OCI-LY1 (cell line): ENCODE results near the gene SERPINB13.

Experiments
- H2AFZ ChIP-seq: fragments of 200-600 bp; sonication (generic), shearing (Covaris generic); 2 replicates; pipeline ENCODE4 v1.6.0; 2014; ENCODE audit warnings: antibody characterized with exemption, mild to moderate bottlenecking, low read length
- H3F3A ChIP-seq: fragments of 200-600 bp; sonication (generic), shearing (Covaris generic); 2 replicates; pipeline ENCODE4 v1.6.0; 2014; ENCODE audit warnings: mild to moderate bottlenecking, antibody characterized with exemption, low read length, moderate library complexity; ENCODE audit not compliant: insufficient read depth
- H3K27ac ChIP-seq: fragments of 200-600 bp; sonication (generic); 2 replicates; pipeline ENCODE4 v1.5.1; 2014; ENCODE audit warnings: low read length, mixed run types, mild to moderate bottlenecking, low read depth; ENCODE audit not compliant: poor library complexity, severe bottlenecking
- H3K27me3 ChIP-seq: fragments of 200-600 bp; sonication (generic); 2 replicates; pipeline ENCODE4 v1.6.0; 2014; ENCODE audit warnings: antibody characterized with exemption, mild to moderate bottlenecking, low read length, moderate library complexity; ENCODE audit not compliant: insufficient read depth
- H3K36me3 ChIP-seq: fragments of 200-600 bp; sonication (generic); 2 replicates; pipeline ENCODE4 v1.6.1; 2014; ENCODE audit warnings: mild to moderate bottlenecking, antibody characterized with exemption, low read length, moderate library complexity, mixed read lengths; ENCODE audit not compliant: insufficient read depth
- H3K4me1 ChIP-seq: fragments of 200-600 bp; sonication (generic); 2 replicates; pipeline ENCODE4 v1.5.1; 2014; ENCODE audit warnings: mild to moderate bottlenecking, low read length, moderate library complexity; ENCODE audit not compliant: insufficient read depth, severe bottlenecking
- H3K4me2 ChIP-seq: fragments of 200-600 bp; sonication (generic), shearing (Covaris generic); 2 replicates; pipeline ENCODE4 v1.6.1; 2014; ENCODE audit warnings: low read length
- H3K4me3 ChIP-seq: fragments of 200-600 bp; sonication (generic); 2 replicates; pipeline ENCODE4 v1.5.1; 2014; ENCODE audit warnings: low read length, low read depth, mild to moderate bottlenecking, mixed read lengths; ENCODE audit not compliant: poor library complexity, severe bottlenecking
- H3K79me2 ChIP-seq: fragments of 200-600 bp; shearing (Covaris generic); 2 replicates; pipeline ENCODE4 v1.6.1; 2016; ENCODE audit warnings: mixed run types, low read length, mixed read lengths; ENCODE audit not compliant: insufficient read depth
- H3K9ac ChIP-seq: fragments of 200-600 bp; sonication (generic), shearing (Covaris generic); 2 replicates; pipeline ENCODE4 v1.6.1; 2014; ENCODE audit warnings: mild to moderate bottlenecking, low read length, mixed read lengths
- H3K9me2 ChIP-seq: fragments of 200-600 bp; sonication (generic), shearing (Covaris generic); 2 replicates; pipeline ENCODE4 v1.6.1; 2014; ENCODE audit warnings: low read depth, mild to moderate bottlenecking, low read length, mixed read lengths
- H3K9me3 ChIP-seq: fragments of 200-600 bp; shearing (Covaris generic); 2 replicates; pipeline ENCODE4 v1.6.1; 2014; ENCODE audit warnings: low read length, mixed read lengths
- H4K20me1 ChIP-seq: fragments of 200-600 bp; sonication (generic), shearing (Covaris generic); 2 replicates; pipeline ENCODE4 v1.6.0; 2016; ENCODE audit warnings: mild to moderate bottlenecking, low read length; ENCODE audit not compliant: insufficient read depth
- EZH2 ChIP-seq: fragments of 200-600 bp; sonication (generic), shearing (Covaris generic); IDR thresholded peaks from 2 replicates; pipeline ENCODE4 v1.8.0; 2017; ENCODE audit warnings: borderline replicate concordance, mixed run types, mild to moderate bottlenecking, antibody characterized with exemption, low read length, moderate library complexity, mixed read lengths
- TF ChIP-seq, protein P1 (sequence below): fragments of 200-600 bp; sonication (generic), shearing (Covaris generic); IDR thresholded peaks from 2 replicates; pipeline ENCODE4 v1.5.1; 2017; ENCODE audit warnings: mild to moderate bottlenecking, antibody characterized with exemption, low read length, moderate library complexity, mixed read lengths

SERPINB13 gene

DNA sequence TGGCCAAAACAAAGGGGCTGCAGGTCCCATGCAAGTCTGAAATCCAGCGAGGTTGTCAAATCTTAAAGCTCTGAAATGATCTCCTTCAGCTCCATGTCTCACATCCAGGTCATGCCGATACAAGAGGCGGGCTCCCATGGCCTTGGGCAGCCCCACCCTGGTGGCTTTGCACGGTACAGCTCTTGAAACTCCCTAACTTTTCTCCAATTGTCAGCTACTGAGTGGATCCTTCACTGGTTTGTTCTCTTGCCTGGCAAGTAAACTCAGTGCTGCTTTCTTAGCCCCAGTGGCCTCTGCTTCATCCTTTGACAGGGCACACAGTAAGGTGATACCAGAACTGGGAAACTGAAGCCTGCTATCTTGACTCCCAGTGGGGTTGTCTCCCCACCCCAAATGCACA lies 26.3 kb downstream of the SERPINB13 start:
- 0 out of 2 replicates have a peak, but pooled peaks cover 6% of the 10 kb centered on the region for H3K27me3 ChIP-seq
- no peak overlapping the region for H3K9ac ChIP-seq
- no peaks in the 10 kb centered on the region for H3K79me2 ChIP-seq
- no peaks in the 10 kb centered on the region for H3K36me3 ChIP-seq
- no peak for TF ChIP-seq EZH2
- TF ChIP-seq, protein P1, sequence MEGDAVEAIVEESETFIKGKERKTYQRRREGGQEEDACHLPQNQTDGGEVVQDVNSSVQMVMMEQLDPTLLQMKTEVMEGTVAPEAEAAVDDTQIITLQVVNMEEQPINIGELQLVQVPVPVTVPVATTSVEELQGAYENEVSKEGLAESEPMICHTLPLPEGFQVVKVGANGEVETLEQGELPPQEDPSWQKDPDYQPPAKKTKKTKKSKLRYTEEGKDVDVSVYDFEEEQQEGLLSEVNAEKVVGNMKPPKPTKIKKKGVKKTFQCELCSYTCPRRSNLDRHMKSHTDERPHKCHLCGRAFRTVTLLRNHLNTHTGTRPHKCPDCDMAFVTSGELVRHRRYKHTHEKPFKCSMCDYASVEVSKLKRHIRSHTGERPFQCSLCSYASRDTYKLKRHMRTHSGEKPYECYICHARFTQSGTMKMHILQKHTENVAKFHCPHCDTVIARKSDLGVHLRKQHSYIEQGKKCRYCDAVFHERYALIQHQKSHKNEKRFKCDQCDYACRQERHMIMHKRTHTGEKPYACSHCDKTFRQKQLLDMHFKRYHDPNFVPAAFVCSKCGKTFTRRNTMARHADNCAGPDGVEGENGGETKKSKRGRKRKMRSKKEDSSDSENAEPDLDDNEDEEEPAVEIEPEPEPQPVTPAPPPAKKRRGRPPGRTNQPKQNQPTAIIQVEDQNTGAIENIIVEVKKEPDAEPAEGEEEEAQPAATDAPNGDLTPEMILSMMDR, result no peak
- H3K4me2 ChIP-seq, result no peak overlapping the region
- H4K20me1 ChIP-seq, result no peaks in the 10 kb centered on the region
- H3K9me2 ChIP-seq, result no peaks in the 10 kb centered on the region
- no peak overlapping the region for H3K4me3 ChIP-seq
- H2AFZ ChIP-seq, result no peak overlapping the region
- no peaks in the 10 kb centered on the region for H3K4me1 ChIP-seq
- H3K27ac ChIP-seq, result no peak overlapping the region
- H3F3A ChIP-seq, result no peaks in the 10 kb centered on the region
- H3K9me3 ChIP-seq, result no peaks in the 10 kb centered on the region

DNA sequence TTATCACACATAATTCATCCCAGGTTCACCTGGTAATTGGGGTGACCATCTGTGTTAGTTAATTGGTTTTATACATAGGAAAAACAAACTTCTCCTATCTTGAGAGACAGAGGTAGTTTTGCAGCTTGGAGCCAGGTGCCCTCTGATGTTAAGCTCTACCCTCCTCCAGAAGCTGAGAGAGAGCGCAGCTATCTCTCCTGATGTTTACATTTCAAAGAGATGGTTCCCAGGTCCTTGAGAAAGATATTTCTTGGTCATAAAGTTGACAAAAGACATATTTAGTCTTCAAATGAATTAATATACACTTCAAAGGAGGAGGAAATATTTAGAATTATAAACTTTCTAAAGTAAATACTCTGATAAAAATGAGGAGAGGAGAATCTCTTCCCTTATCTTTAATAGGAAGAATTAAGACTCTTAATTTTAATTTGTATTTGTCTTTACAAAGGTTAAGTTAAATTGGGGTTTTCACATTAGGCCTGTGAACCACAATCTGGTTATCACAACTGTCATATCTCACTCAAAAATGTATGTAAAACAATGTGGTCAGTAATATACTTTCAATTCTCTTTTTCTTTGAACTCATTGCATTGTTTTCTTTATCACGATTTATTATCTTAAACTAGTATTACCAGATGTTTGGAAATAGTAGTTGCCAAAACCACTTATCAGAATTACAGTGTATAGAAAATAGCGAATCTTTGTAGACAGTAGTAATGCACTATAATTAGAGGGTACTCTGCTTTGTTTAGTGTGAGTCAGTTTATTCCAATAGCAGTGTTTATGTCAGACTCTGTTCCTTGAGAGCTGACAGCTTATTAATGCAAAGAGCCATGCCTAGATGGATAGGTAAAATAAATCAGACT lies 30.1 kb downstream of the SERPINB13 start:
- no peaks in the 10 kb centered on the region for H3F3A ChIP-seq
- 0 out of 2 replicates have a peak, but pooled peaks cover 6% of the 10 kb centered on the region for H3K27me3 ChIP-seq
- H3K4me1 ChIP-seq, result no peaks in the 10 kb centered on the region
- no peaks in the 10 kb centered on the region for H3K9me2 ChIP-seq
- H4K20me1 ChIP-seq, result no peaks in the 10 kb centered on the region
- no peak overlapping the region for H3K9ac ChIP-seq
- H3K36me3 ChIP-seq, result no peaks in the 10 kb centered on the region
- H3K4me3 ChIP-seq, result no peak overlapping the region
- H3K79me2 ChIP-seq, result no peaks in the 10 kb centered on the region
- no peak overlapping the region for H3K27ac ChIP-seq
- H3K4me2 ChIP-seq, result no peak overlapping the region
- no peaks in the 10 kb centered on the region; the same call in 1 of the 2 replicates for H3K9me3 ChIP-seq
- TF ChIP-seq, protein P1, result no peak
- TF ChIP-seq EZH2, result no peak
- H2AFZ ChIP-seq, result no peak overlapping the region

DNA sequence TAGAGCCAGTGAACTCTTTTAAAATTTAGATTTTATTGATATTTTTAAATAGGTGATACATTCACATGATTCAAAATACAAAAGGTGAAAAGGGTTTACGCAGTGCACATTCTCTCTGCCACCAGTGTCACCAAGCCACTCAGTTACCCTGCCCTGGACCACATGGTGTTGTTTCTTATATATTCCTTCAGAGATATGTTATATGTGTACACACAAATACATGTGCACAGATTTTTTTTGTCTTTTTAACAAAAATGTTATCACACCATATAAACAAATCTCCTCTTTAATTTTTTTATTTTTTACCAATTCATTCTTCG lies 30.7 kb downstream of the SERPINB13 start:
- Histone ChIP-seq H3K4me2 (no peak overlapping the region), H3K9ac (no peak overlapping the region), H3K4me3 (no peak overlapping the region), H3K36me3 (no peaks in the 10 kb centered on the region), H2AFZ (no peak overlapping the region), H3K27ac (no peak overlapping the region), H4K20me1 (no peaks in the 10 kb centered on the region), H3K9me2 (no peaks in the 10 kb centered on the region), H3K79me2 (no peaks in the 10 kb centered on the region), H3K27me3 (0 out of 2 replicates have a peak, but pooled peaks cover 6% of the 10 kb centered on the region), H3K4me1 (no peaks in the 10 kb centered on the region), H3K9me3 (no peaks in the 10 kb centered on the region; the same call in 1 of the 2 replicates), H3F3A (no peaks in the 10 kb centered on the region)
- TF ChIP-seq, protein P1, result no peak
- no peak for TF ChIP-seq EZH2
